Lower leg skin (tissue), 3 donors: ENCODE measurements around the gene CDK5R1.

Source experiments
- POLR2A ChIP-seq, 2 donors: fragments of 450-650 bp; IDR thresholded peaks; one replicate each; pipeline ENCODE4 v1.6.1; 2016 to 2017; ENCODE audit warnings: antibody characterized with exemption in 2 of 2, mild to moderate bottlenecking in 1 of 2, moderate library complexity in 1 of 2
- TF ChIP-seq, protein P1 (sequence below), 3 donors: fragments of 450-650 bp; IDR thresholded peaks; one replicate each; pipeline ENCODE4 v1.5.1; 2016; ENCODE audit warnings: antibody characterized with exemption in 3 of 3, mild to moderate bottlenecking in 3 of 3, moderate library complexity in 2 of 3

DNA sequence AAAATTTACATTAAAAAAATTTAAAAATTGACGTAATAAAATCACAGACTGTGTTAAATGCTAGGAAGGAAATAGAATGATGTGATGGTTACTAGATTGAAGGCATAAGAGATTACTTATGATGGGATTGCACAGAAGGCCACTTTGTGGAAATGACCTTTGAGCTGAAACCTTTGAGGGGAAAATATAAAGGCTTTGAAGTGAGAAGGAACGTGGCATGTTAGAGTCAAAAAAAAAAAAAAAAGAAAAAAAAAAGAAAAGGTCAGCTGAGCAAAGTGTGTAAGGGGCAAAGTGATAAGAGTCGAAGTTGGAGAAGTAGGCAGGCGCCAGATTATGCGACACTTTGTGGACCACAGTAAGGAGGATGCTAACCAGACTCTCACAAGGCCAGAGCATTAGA lies 46.1 kb upstream of the CDK5R1 start:
- TF ChIP-seq POLR2A (IDR thresholded peaks at IDR 0.05) = no peak
- TF ChIP-seq, protein P1, sequence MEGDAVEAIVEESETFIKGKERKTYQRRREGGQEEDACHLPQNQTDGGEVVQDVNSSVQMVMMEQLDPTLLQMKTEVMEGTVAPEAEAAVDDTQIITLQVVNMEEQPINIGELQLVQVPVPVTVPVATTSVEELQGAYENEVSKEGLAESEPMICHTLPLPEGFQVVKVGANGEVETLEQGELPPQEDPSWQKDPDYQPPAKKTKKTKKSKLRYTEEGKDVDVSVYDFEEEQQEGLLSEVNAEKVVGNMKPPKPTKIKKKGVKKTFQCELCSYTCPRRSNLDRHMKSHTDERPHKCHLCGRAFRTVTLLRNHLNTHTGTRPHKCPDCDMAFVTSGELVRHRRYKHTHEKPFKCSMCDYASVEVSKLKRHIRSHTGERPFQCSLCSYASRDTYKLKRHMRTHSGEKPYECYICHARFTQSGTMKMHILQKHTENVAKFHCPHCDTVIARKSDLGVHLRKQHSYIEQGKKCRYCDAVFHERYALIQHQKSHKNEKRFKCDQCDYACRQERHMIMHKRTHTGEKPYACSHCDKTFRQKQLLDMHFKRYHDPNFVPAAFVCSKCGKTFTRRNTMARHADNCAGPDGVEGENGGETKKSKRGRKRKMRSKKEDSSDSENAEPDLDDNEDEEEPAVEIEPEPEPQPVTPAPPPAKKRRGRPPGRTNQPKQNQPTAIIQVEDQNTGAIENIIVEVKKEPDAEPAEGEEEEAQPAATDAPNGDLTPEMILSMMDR (IDR thresholded peaks at IDR 0.05) = no peak
